Smooth muscle cell (in vitro differentiated cells): ENCODE measurements around the gene IRF5. TPM values are rescaled to one million over a fixed set of nuclear protein-coding genes. Genes with fewer than 3 reads are reported as not detected.

Source experiments
- DNase-seq: peaks from one replicate; lab custom pipeline; 2025; ENCODE audit not compliant: unreplicated experiment; lab: John Stamatoyannopoulos, UW
- H2AFZ ChIP-seq: fragments of 200-600 bp; sonication (generic); 2 replicates; pipeline ENCODE4 v1.6.0; 2016; ENCODE audit warnings: antibody characterized with exemption, low read depth, mild to moderate bottlenecking
- H3F3A ChIP-seq: fragments of 200-600 bp; sonication (generic); 2 replicates; pipeline ENCODE4 v1.6.0; 2017; ENCODE audit warnings: antibody characterized with exemption, low read depth
- H3K27ac ChIP-seq: fragments of 200-600 bp; sonication (generic); 2 replicates; pipeline ENCODE4 v1.5.1; 2016; ENCODE audit warnings: low read depth, mild to moderate bottlenecking
- H3K27me3 ChIP-seq: fragments of 200-600 bp; sonication (generic); 2 replicates; pipeline ENCODE4 v1.6.1; 2016; ENCODE audit warnings: low read depth, mild to moderate bottlenecking
- H3K36me3 ChIP-seq: fragments of 200-600 bp; sonication (generic); 2 replicates; pipeline ENCODE4 v1.5.1; 2016; ENCODE audit warnings: low read depth
- H3K4me1 ChIP-seq: fragments of 200-600 bp; sonication (generic); 2 replicates; pipeline ENCODE4 v1.5.1; 2016; ENCODE audit warnings: low read depth
- H3K4me2 ChIP-seq: fragments of 200-600 bp; sonication (generic); 2 replicates; pipeline ENCODE4 v1.6.0; 2016; ENCODE audit warnings: mild to moderate bottlenecking
- H3K4me3 ChIP-seq: fragments of 200-600 bp; sonication (generic); 2 replicates; pipeline ENCODE4 v1.5.1; 2016; ENCODE audit warnings: mild to moderate bottlenecking
- H3K79me2 ChIP-seq: fragments of 200-600 bp; sonication (generic); 2 replicates; pipeline ENCODE4 v1.6.0; 2016; ENCODE audit warnings: low read depth, mild to moderate bottlenecking
- H3K9ac ChIP-seq: fragments of 200-600 bp; sonication (generic); 2 replicates; pipeline ENCODE4 v1.6.0; 2016; ENCODE audit warnings: low read depth
- H3K9me3 ChIP-seq: fragments of 200-600 bp; sonication (generic); replicated peaks from 2 replicates; pipeline ENCODE4 v1.5.1; 2016; ENCODE audit warnings: low read depth
- H4K20me1 ChIP-seq: fragments of 200-600 bp; sonication (generic); 2 replicates; pipeline ENCODE4 v1.6.0; 2016; ENCODE audit warnings: low read depth
- CTCF ChIP-seq: fragments of 200-600 bp; sonication (generic); IDR thresholded peaks from 2 replicates; pipeline ENCODE4 v1.5.1; 2017; ENCODE audit warnings: borderline replicate concordance, mild to moderate bottlenecking, antibody characterized with exemption; ENCODE audit not compliant: insufficient read depth, poor library complexity, severe bottlenecking
- WGBS: methylation state at CpG from one replicate; pipeline ENCODE4 v1.1.7; 2016; ENCODE audit warnings: low lambda C conversion rate; 5-methylcytosine and 5-hydroxymethylcytosine counted together
- polyA plus RNA-seq: library from polyadenylated mRNA; unstranded; fragments of >200 nt; fragmentation: Nextera tagmentation; extraction: Ambion mirVana; gene quantifications from 2 replicates; pipeline ENCODE4 v1.2.1, GENCODE V29; 2016
- total RNA-seq: library from RNA; depleted of rRNA; stranded (reverse); fragments of >200 nt; gene quantifications from 2 replicates; pipeline ENCODE4 v1.2.3, GENCODE V29; 2014

IRF5 gene
- total and polyA plus RNA-seq, 2 experiments from 2014 or later = 0.35 to 0.76 TPM

- H2AFZ ChIP-seq = no peak overlapping the region
- no peak overlapping the region for H3K4me2 ChIP-seq
- H3K4me1 ChIP-seq = no peaks in the 10 kb centered on the region
- no peak overlapping the region for H3K9ac ChIP-seq
- no peaks in the 10 kb centered on the region for H3K79me2 ChIP-seq
- no peaks in the 10 kb centered on the region for H3K27me3 ChIP-seq
- H3K4me3 ChIP-seq = no peak overlapping the region
- peaks cover 3% of the 10 kb centered on the region for H3K36me3 ChIP-seq
- H4K20me1 ChIP-seq = no peaks in the 10 kb centered on the region
- TF ChIP-seq CTCF = no peak
- H3K27ac ChIP-seq = no peak overlapping the region
- no peak for DNase-seq
- no peaks in the 10 kb centered on the region for H3K9me3 ChIP-seq
- whole genome bisulfite sequencing = 93% methylated on average over 12 of the region's 12 CpGs
- H3F3A ChIP-seq = no peaks in the 10 kb centered on the region
Measured at GRCh38 chr7:128948312-128948973, 10.7 kb downstream of the IRF5 start.

GRCh38 chr7:128948976-128949760 is 11.4 kb downstream of the IRF5 start:
- H2AFZ ChIP-seq = no peak overlapping the region
- no peaks in the 10 kb centered on the region for H3K9me3 ChIP-seq
- WGBS = 97% methylated on average over 4 of the region's 4 CpGs
- no peaks in the 10 kb centered on the region for H4K20me1 ChIP-seq
- TF ChIP-seq CTCF = no peak
- no peaks in the 10 kb centered on the region for H3K27me3 ChIP-seq
- no peak for DNase-seq
- no peaks in the 10 kb centered on the region for H3K4me1 ChIP-seq
- H3F3A ChIP-seq = no peaks in the 10 kb centered on the region
- H3K36me3 ChIP-seq = peaks cover 10% of the 10 kb centered on the region
- H3K4me2 ChIP-seq = no peak overlapping the region
- no peak overlapping the region for H3K4me3 ChIP-seq
- H3K9ac ChIP-seq = no peak overlapping the region
- H3K27ac ChIP-seq = no peak overlapping the region
- no peaks in the 10 kb centered on the region for H3K79me2 ChIP-seq

- no peak overlapping the region for H2AFZ ChIP-seq
- WGBS = 91% methylated on average over 5 of the region's 5 CpGs
- H3K27me3 ChIP-seq = no peaks in the 10 kb centered on the region
- H3K4me1 ChIP-seq = no peaks in the 10 kb centered on the region
- no peak overlapping the region for H3K9ac ChIP-seq
- no peaks in the 10 kb centered on the region for H3K9me3 ChIP-seq
- H4K20me1 ChIP-seq = peaks cover 7% of the 10 kb centered on the region
- no peak overlapping the region for H3K4me2 ChIP-seq
- H3K36me3 ChIP-seq = peaks cover 10% of the 10 kb centered on the region
- no peaks in the 10 kb centered on the region for H3F3A ChIP-seq
- H3K4me3 ChIP-seq = no peak overlapping the region
- no peaks in the 10 kb centered on the region for H3K79me2 ChIP-seq
- TF ChIP-seq CTCF = no peak
- H3K27ac ChIP-seq = no peak overlapping the region
- no peak for DNase-seq
Measured at GRCh38 chr7:128951296-128951695, 13.6 kb downstream of the IRF5 start.
